ENCODE data around the gene BRWD1. TPM values are rescaled to one million over a fixed set of nuclear protein-coding genes. Genes with fewer than 3 reads are reported as not detected.

The BRWD1 gene
- total RNA-seq, 3 donors from 2014 or later, result 65.4 to 128 (median 105) TPM

- no peaks in the 10 kb centered on the region for H3K4me1 ChIP-seq
- H3K4me3 ChIP-seq, result no peak overlapping the region
- intact Hi-C loops (cut with DNase I; ENCODE audit: low total_unique reads), result no loop called here
- peaks cover 9% of the 10 kb centered on the region for H3K36me3 ChIP-seq
- no peak for DNase-seq (ENCODE audit: low spot score in 2 of 2)
- H3K27ac ChIP-seq, result no peak overlapping the region
- H3K9me3 ChIP-seq, result no peaks in the 10 kb centered on the region
- H3K27me3 ChIP-seq, result no peaks in the 10 kb centered on the region
- TF ChIP-seq POLR2AphosphoS5 (IDR thresholded peaks at IDR 0.05) (no peak), POLR2A (IDR thresholded peaks at IDR 0.05) (no peak), CTCF (IDR thresholded peaks at IDR 0.05) (no peak)
Measured at GRCh38 chr21:39198800-39199199, 114.6 kb downstream of the BRWD1 start.

GRCh38 chr21:39197448-39198233 lies 115.8 kb downstream of the BRWD1 start:
- no peaks in the 10 kb centered on the region for H3K27me3 ChIP-seq
- H3K4me3 ChIP-seq, result no peak overlapping the region
- DNase-seq (ENCODE audit: low spot score in 2 of 2), result no peak
- no peaks in the 10 kb centered on the region for H3K4me1 ChIP-seq
- no peaks in the 10 kb centered on the region for H3K9me3 ChIP-seq
- no peak for TF ChIP-seq CTCF (IDR thresholded peaks at IDR 0.05)
- no peak for TF ChIP-seq POLR2AphosphoS5 (IDR thresholded peaks at IDR 0.05)
- TF ChIP-seq POLR2A (IDR thresholded peaks at IDR 0.05), result no peak
- H3K36me3 ChIP-seq, result peaks cover 8% of the 10 kb centered on the region
- H3K27ac ChIP-seq, result no peak overlapping the region
- intact Hi-C loops (cut with DNase I; ENCODE audit: low total_unique reads), result no loop called here

- no peak for TF ChIP-seq POLR2A (IDR thresholded peaks at IDR 0.05)
- no peak for TF ChIP-seq CTCF (IDR thresholded peaks at IDR 0.05)
- no peak for TF ChIP-seq POLR2AphosphoS5 (IDR thresholded peaks at IDR 0.05)
- Histone ChIP-seq H3K4me3 (no peak overlapping the region), H3K36me3 (peaks cover 4% of the 10 kb centered on the region), H3K4me1 (no peaks in the 10 kb centered on the region), H3K27me3 (no peaks in the 10 kb centered on the region), H3K27ac (no peak overlapping the region), H3K9me3 (no peaks in the 10 kb centered on the region)
- intact Hi-C loops (cut with DNase I; ENCODE audit: low total_unique reads), result no loop called here
- no peak for DNase-seq (ENCODE audit: low spot score in 2 of 2)
Measured at GRCh38 chr21:39196838-39197237, 116.6 kb downstream of the BRWD1 start.

- peaks cover 4% of the 10 kb centered on the region for H3K36me3 ChIP-seq
- H3K27me3 ChIP-seq, result no peaks in the 10 kb centered on the region
- no peak for TF ChIP-seq POLR2A (IDR thresholded peaks at IDR 0.05)
- TF ChIP-seq POLR2AphosphoS5 (IDR thresholded peaks at IDR 0.05), result no peak
- TF ChIP-seq CTCF (IDR thresholded peaks at IDR 0.05), result no peak
- no peak for DNase-seq (ENCODE audit: low spot score in 2 of 2)
- no peaks in the 10 kb centered on the region for H3K4me1 ChIP-seq
- intact Hi-C loops (cut with DNase I; ENCODE audit: low total_unique reads), result no loop called here
- no peaks in the 10 kb centered on the region for H3K9me3 ChIP-seq
- H3K27ac ChIP-seq, result no peak overlapping the region
- no peak overlapping the region for H3K4me3 ChIP-seq
Measured at GRCh38 chr21:39196310-39196709, 117.1 kb downstream of the BRWD1 start.

GRCh38 chr21:39193380-39193779 lies 120.1 kb downstream of the BRWD1 start:
- Histone ChIP-seq H3K4me1 (no peaks in the 10 kb centered on the region), H3K4me3 (no peak overlapping the region), H3K27ac (no peak overlapping the region), H3K36me3 (peaks cover 4% of the 10 kb centered on the region), H3K27me3 (no peaks in the 10 kb centered on the region), H3K9me3 (no peaks in the 10 kb centered on the region)
- DNase-seq (ENCODE audit: low spot score in 2 of 2), result no peak
- no peak for TF ChIP-seq POLR2AphosphoS5 (IDR thresholded peaks at IDR 0.05)
- no peak for TF ChIP-seq POLR2A (IDR thresholded peaks at IDR 0.05)
- no peak for TF ChIP-seq CTCF (IDR thresholded peaks at IDR 0.05)
- intact Hi-C loops (cut with DNase I; ENCODE audit: low total_unique reads), result no loop called here
